ENCODE measurements around the gene TSFM.

DNA sequence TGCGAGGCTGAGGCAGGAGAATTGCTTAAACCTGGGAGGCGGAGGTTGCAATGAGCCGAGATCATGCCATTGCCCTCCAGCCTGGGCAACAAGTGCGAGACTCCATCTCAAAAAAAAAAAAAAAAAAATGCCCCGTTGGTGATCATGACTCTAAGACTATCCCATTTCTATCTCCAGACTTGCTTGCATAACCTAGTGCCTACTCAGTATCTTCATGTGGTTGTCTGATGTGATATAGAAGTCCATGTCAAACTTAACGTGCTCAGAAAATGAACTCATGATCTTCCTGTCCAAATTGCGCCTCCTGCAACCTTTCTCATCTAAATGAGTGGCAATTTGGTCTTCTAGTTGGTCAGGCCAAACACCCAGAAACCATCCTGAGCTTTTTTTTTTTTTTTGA lies 4.7 kb upstream of the TSFM start:
- TF ChIP-seq, protein P1, sequence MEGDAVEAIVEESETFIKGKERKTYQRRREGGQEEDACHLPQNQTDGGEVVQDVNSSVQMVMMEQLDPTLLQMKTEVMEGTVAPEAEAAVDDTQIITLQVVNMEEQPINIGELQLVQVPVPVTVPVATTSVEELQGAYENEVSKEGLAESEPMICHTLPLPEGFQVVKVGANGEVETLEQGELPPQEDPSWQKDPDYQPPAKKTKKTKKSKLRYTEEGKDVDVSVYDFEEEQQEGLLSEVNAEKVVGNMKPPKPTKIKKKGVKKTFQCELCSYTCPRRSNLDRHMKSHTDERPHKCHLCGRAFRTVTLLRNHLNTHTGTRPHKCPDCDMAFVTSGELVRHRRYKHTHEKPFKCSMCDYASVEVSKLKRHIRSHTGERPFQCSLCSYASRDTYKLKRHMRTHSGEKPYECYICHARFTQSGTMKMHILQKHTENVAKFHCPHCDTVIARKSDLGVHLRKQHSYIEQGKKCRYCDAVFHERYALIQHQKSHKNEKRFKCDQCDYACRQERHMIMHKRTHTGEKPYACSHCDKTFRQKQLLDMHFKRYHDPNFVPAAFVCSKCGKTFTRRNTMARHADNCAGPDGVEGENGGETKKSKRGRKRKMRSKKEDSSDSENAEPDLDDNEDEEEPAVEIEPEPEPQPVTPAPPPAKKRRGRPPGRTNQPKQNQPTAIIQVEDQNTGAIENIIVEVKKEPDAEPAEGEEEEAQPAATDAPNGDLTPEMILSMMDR (IDR thresholded peaks at IDR 0.05) = no peak
- no peak for TF ChIP-seq POLR2A (IDR thresholded peaks at IDR 0.05)
